NCI-H82 treated with DMSO at 0.1 percent for 48 hours (cell line): ENCODE data around the gene AQP3.
"Not testable (repeated sequence)": the region's sequence is repeated elsewhere in the genome, so short reads cannot be mapped to it uniquely, and the experiment has no call there.

ENCODE experiments used
- DNase-seq: peaks from one replicate; lab custom pipeline; 2025; ENCODE audit not compliant: unreplicated experiment; lab: John Stamatoyannopoulos, UW

AQP3 gene

GRCh38 chr9:33442125-33442524 lies 5.3 kb downstream of the AQP3 start:
- DNase-seq: no peak

- no peak for DNase-seq
Measured at GRCh38 chr9:33440609-33441008, 6.8 kb downstream of the AQP3 start.

- no peak for DNase-seq
Measured at GRCh38 chr9:33440204-33440603, 7.2 kb downstream of the AQP3 start.

GRCh38 chr9:33439731-33440130 lies 7.7 kb downstream of the AQP3 start:
- no peak for DNase-seq

- DNase-seq: no peak
Measured at GRCh38 chr9:33438926-33439680, 8.3 kb downstream of the AQP3 start.

- no peak for DNase-seq
Measured at GRCh38 chr9:33437898-33438297, 9.5 kb downstream of the AQP3 start.

- no peak for DNase-seq
Measured at GRCh38 chr9:33437205-33437604, 10.2 kb downstream of the AQP3 start.

GRCh38 chr9:33436445-33436844 lies 10.9 kb downstream of the AQP3 start:
- DNase-seq: peak; percentile 86

GRCh38 chr9:33435821-33436277 lies 11.5 kb downstream of the AQP3 start:
- DNase-seq: peak; percentile 89

GRCh38 chr9:33434317-33435105 lies 12.9 kb downstream of the AQP3 start:
- DNase-seq: no peak

- no peak for DNase-seq
Measured at GRCh38 chr9:33433871-33434270, 13.5 kb downstream of the AQP3 start.

GRCh38 chr9:33431420-33431819 lies 16.0 kb downstream of the AQP3 start:
- DNase-seq: no peak

- DNase-seq: no peak
Measured at GRCh38 chr9:33430942-33431341, 16.5 kb downstream of the AQP3 start.

- no peak for DNase-seq
Measured at GRCh38 chr9:33429256-33429985, 18.0 kb downstream of the AQP3 start.

- no peak for DNase-seq
Measured at GRCh38 chr9:33426843-33427293, 20.5 kb downstream of the AQP3 start.

GRCh38 chr9:33425128-33425533 lies 22.3 kb downstream of the AQP3 start:
- DNase-seq: no peak

GRCh38 chr9:33424492-33424891 lies 22.9 kb downstream of the AQP3 start:
- not testable (repeated sequence) for DNase-seq

GRCh38 chr9:33424043-33424442 lies 23.4 kb downstream of the AQP3 start:
- not testable (repeated sequence) for DNase-seq

- no peak for DNase-seq
Measured at GRCh38 chr9:33419708-33420303, 27.6 kb downstream of the AQP3 start.

GRCh38 chr9:33418090-33418489 lies 29.3 kb downstream of the AQP3 start:
- DNase-seq: no peak

- no peak for DNase-seq
Measured at GRCh38 chr9:33416996-33417395, 30.4 kb downstream of the AQP3 start.
